Measurements from ENCODE around the gene TENT4A.

The TENT4A gene

GRCh38 chr5:6758236-6758635 lies 45.0 kb downstream of the TENT4A start:
- TF ChIP-seq, protein P1, sequence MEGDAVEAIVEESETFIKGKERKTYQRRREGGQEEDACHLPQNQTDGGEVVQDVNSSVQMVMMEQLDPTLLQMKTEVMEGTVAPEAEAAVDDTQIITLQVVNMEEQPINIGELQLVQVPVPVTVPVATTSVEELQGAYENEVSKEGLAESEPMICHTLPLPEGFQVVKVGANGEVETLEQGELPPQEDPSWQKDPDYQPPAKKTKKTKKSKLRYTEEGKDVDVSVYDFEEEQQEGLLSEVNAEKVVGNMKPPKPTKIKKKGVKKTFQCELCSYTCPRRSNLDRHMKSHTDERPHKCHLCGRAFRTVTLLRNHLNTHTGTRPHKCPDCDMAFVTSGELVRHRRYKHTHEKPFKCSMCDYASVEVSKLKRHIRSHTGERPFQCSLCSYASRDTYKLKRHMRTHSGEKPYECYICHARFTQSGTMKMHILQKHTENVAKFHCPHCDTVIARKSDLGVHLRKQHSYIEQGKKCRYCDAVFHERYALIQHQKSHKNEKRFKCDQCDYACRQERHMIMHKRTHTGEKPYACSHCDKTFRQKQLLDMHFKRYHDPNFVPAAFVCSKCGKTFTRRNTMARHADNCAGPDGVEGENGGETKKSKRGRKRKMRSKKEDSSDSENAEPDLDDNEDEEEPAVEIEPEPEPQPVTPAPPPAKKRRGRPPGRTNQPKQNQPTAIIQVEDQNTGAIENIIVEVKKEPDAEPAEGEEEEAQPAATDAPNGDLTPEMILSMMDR (IDR thresholded peaks at IDR 0.05; ENCODE audit: insufficient read depth, low read depth, low read length, missing control alignments): no peak

GRCh38 chr5:6758706-6759105 lies 45.5 kb downstream of the TENT4A start:
- TF ChIP-seq, protein P1 (IDR thresholded peaks at IDR 0.05; ENCODE audit: insufficient read depth, low read depth, low read length, missing control alignments): no peak
- H3K4me3 ChIP-seq (ENCODE audit: low read depth, low read length): no peak overlapping the region
- DNase-seq (ENCODE audit: low read depth): no peak

More at GRCh38 chr5:6758236-6758635, 45.0 kb downstream of the TENT4A start:
- H3K4me3 ChIP-seq (ENCODE audit: low read depth, low read length): no peak overlapping the region
- no peak for DNase-seq (ENCODE audit: low read depth)

- TF ChIP-seq, protein P1 (IDR thresholded peaks at IDR 0.05; ENCODE audit: insufficient read depth, low read depth, low read length, missing control alignments): peak; percentile 0
- DNase-seq (ENCODE audit: low read depth): no peak
- no peak overlapping the region for H3K4me3 ChIP-seq (ENCODE audit: low read depth, low read length)
These were observed 46.2 kb downstream of the TENT4A start for GRCh38 chr5:6759401-6759800.

DNA sequence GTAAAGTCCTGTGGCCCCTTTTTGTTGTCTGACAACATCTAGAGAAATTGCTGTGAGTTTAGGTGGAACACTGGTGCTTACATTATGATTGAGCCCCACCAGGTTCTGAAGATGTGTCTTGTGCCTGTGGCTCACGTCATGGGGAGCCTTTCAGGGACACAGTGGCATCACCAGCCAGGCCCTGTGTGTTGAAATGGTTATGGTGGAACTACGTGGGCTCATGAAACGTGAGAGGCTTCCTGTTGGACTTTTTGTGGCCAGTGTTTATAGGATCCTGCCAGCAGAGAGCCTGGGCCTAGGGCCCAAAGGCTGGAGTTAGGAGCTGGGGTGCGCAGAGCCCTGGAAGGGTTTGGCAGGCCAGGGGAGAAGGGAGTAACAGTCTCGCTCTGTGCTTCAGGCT lies 46.8 kb downstream of the TENT4A start:
- H3K4me3 ChIP-seq (ENCODE audit: low read depth, low read length): no peak overlapping the region
- DNase-seq (ENCODE audit: low read depth): no peak
- TF ChIP-seq, protein P1 (IDR thresholded peaks at IDR 0.05; ENCODE audit: insufficient read depth, low read depth, low read length, missing control alignments): no peak

GRCh38 chr5:6760686-6761085 lies 47.5 kb downstream of the TENT4A start:
- TF ChIP-seq, protein P1 (IDR thresholded peaks at IDR 0.05; ENCODE audit: insufficient read depth, low read depth, low read length, missing control alignments): no peak
- no peak overlapping the region for H3K4me3 ChIP-seq (ENCODE audit: low read depth, low read length)
- no peak for DNase-seq (ENCODE audit: low read depth)

DNA sequence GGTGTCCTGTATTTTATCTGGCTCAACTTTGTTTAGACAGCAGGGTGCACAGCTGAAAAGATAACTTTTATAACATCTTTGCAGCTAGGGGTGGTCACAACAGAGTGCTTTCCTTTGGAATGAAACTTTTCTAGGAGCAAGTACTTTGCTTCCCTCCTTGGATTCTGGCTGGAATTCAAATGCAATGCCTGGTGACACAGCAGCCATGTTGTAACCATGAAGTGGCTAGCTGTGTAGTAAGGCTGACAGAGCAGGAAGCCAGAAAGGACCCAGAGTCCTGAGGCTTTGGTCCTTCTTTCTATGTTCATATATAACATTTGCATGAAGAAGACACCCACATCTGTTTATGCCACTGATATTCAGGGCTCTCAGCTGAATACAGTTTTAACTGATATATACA lies 48.1 kb downstream of the TENT4A start:
- TF ChIP-seq, protein P1 (IDR thresholded peaks at IDR 0.05; ENCODE audit: insufficient read depth, low read depth, low read length, missing control alignments): no peak
- H3K4me3 ChIP-seq (ENCODE audit: low read depth, low read length): no peak overlapping the region
- DNase-seq (ENCODE audit: low read depth): no peak

- TF ChIP-seq, protein P1 (IDR thresholded peaks at IDR 0.05; ENCODE audit: insufficient read depth, low read depth, low read length, missing control alignments): no peak
- no peak for DNase-seq (ENCODE audit: low read depth)
- H3K4me3 ChIP-seq (ENCODE audit: low read depth, low read length): no peak overlapping the region
These were observed 48.9 kb downstream of the TENT4A start for GRCh38 chr5:6762116-6762515.

All from GM12865 (cell line).